HepG2 (cell line): ENCODE results near the gene ARHGAP12. TPM values are rescaled to one million over a fixed set of nuclear protein-coding genes. Genes with fewer than 3 reads are reported as not detected.

Experiments used
- ATAC-seq: fragments of 200-7000 bp; cut with Tn5 transposase; 3 replicates; pipeline ENCODE4 v1.9.1; 2020; ENCODE audit warnings: mild to moderate bottlenecking, moderate library complexity
- BruUV-seq: library from RNA; stranded (reverse); fragments of 400-500 nt; replicated peaks from 2 replicates; lab custom pipeline; 2021; lab: Mats Ljungman, UMichigan
- CTCF ChIA-PET: fragments of 300-600 bp; formaldehyde crosslinking; extraction: SDS; loops from one replicate; lab custom pipeline; 2021; ENCODE audit warnings: low total read pairs, inconsistent platforms, low intra/inter-chr PET ratio; lab: Yijun Ruan, JAX
- POLR2A ChIA-PET: fragments of 350-600 bp; sonication (Branson Sonifier 250); formaldehyde crosslinking; loops from one replicate; lab custom pipeline; 2020; ENCODE audit warnings: antibody characterized with exemption, inconsistent platforms; lab: Yijun Ruan, JAX
- DNase-seq: peaks from one replicate; pipeline ENCODE4 v3.0.0-alpha.2; 2015; ENCODE audit warnings: low spot score
- FAIRE-seq: peaks from 3 replicates; lab custom pipeline; 2011; peaks lifted over from hg19 to GRCh38; lab: Jason Lieb, UNC
- H2AFZ ChIP-seq: one replicate; pipeline ENCODE4 v1.6.1; 2011; ENCODE audit warnings: low read length, inconsistent platforms
- H3K27ac ChIP-seq: fragments of 300-600 bp; 3 replicates; pipeline ENCODE4 v1.8.0; 2011; ENCODE audit warnings: mixed run types, mild to moderate bottlenecking, mixed read lengths, low read length, inconsistent platforms; ENCODE audit not compliant: insufficient read depth; ENCODE audit errors: extremely low read length
- H3K27me3 ChIP-seq, 2 experiments: fragments of 200-600 bp in 1 of 2; 2 replicates in 1 of 2; 3 replicates in 1 of 2; pipeline versions ENCODE4 v1.6.0 to v1.8.0; 2011; ENCODE audit warnings: low read length in 2 of 2, mild to moderate bottlenecking in 2 of 2, moderate library complexity in 2 of 2, inconsistent platforms in 1 of 2; ENCODE audit not compliant: insufficient read depth in 2 of 2, control insufficient read depth in 1 of 2
- H3K36me3 ChIP-seq, 2 experiments: fragments of 200-600 bp in 1 of 2; replicated peaks in 1 of 2; 2 replicates in 1 of 2; 3 replicates in 1 of 2; pipeline versions ENCODE4 v1.5.1 to v1.8.0; 2011; ENCODE audit warnings: low read length in 2 of 2, inconsistent platforms in 1 of 2; ENCODE audit not compliant: insufficient read depth in 2 of 2, control insufficient read depth in 1 of 2
- H3K4me1 ChIP-seq: 2 replicates; pipeline ENCODE4 v1.5.1; 2012; ENCODE audit warnings: low read length, inconsistent platforms; ENCODE audit not compliant: insufficient read depth
- H3K4me2 ChIP-seq: 2 replicates; pipeline ENCODE4 v1.6.0; 2011; ENCODE audit warnings: low read depth, low read length, inconsistent platforms
- H3K4me3 ChIP-seq, 3 experiments: fragments of 200-600 bp in 1 of 3; sonication (generic), shearing (Covaris generic) in 1 of 3; replicated peaks in 1 of 3; 2 replicates each; pipeline ENCODE4 v1.5.1; 2011 to 2016; ENCODE audit warnings: low read length in 3 of 3, inconsistent platforms in 2 of 3, low read depth in 2 of 3, mild to moderate bottlenecking in 2 of 3, control low read depth in 1 of 3, mixed read lengths in 1 of 3; ENCODE audit not compliant: insufficient read depth in 1 of 3
- H3K79me2 ChIP-seq: one replicate; pipeline ENCODE4 v1.6.1; 2011; ENCODE audit warnings: low read length, inconsistent platforms; ENCODE audit not compliant: insufficient read depth
- H3K9ac ChIP-seq: 2 replicates; pipeline ENCODE4 v1.6.0; 2011; ENCODE audit warnings: mild to moderate bottlenecking, low read depth, low read length, inconsistent platforms; ENCODE audit not compliant: insufficient read depth
- H3K9me3 ChIP-seq: 2 replicates; pipeline ENCODE4 v1.5.1; 2012; ENCODE audit warnings: mild to moderate bottlenecking, low read length
- H4K20me1 ChIP-seq: 2 replicates; pipeline ENCODE4 v1.6.0; 2011; ENCODE audit warnings: inconsistent platforms, mild to moderate bottlenecking, low read length, moderate library complexity; ENCODE audit not compliant: insufficient read depth
- BHLHE40 ChIP-seq: IDR thresholded peaks from 2 replicates; pipeline ENCODE4 v1.6.1; 2011; ENCODE audit warnings: low read length, improper control_type of control experiment
- FOSL2 ChIP-seq: sonication (generic); formaldehyde crosslinking; IDR thresholded peaks from 2 replicates; pipeline ENCODE4 v1.4.0; 2020; ENCODE audit warnings: missing genetic modification reagents
- KLF13 ChIP-seq: sonication (generic); formaldehyde crosslinking; IDR thresholded peaks from 2 replicates; pipeline ENCODE4 v1.4.0; 2020; ENCODE audit warnings: mild to moderate bottlenecking, missing genetic modification reagents
- MYNN ChIP-seq: sonication (generic); formaldehyde crosslinking; IDR thresholded peaks from 2 replicates; pipeline ENCODE4 v1.4.0; 2020; ENCODE audit warnings: mild to moderate bottlenecking, low read depth, missing genetic modification reagents
- RBFOX2 ChIP-seq: fragments of 200-400 bp; formaldehyde crosslinking; IDR thresholded peaks from 2 replicates; pipeline ENCODE4 v1.6.1; 2017; ENCODE audit warnings: low read depth, mild to moderate bottlenecking, low read length
- RORA ChIP-seq: sonication (generic); formaldehyde crosslinking; IDR thresholded peaks from 2 replicates; pipeline ENCODE4 v1.5.0; 2020; ENCODE audit warnings: mild to moderate bottlenecking, missing genetic modification reagents, moderate library complexity
- ZHX1 ChIP-seq: sonication (generic); formaldehyde crosslinking; IDR thresholded peaks from 2 replicates; pipeline ENCODE4 v1.8.1; 2022; ENCODE audit warnings: low read depth, mild to moderate bottlenecking, missing genetic modification reagents
- ZNF616 ChIP-seq: sonication (generic); formaldehyde crosslinking; IDR thresholded peaks from 2 replicates; pipeline ENCODE4 v1.5.0; 2020; ENCODE audit warnings: low read depth, mild to moderate bottlenecking, missing genetic modification reagents
- ZNF713 ChIP-seq: sonication (generic); formaldehyde crosslinking; IDR thresholded peaks from 2 replicates; pipeline ENCODE4 v1.4.0; 2020; ENCODE audit warnings: mild to moderate bottlenecking, missing genetic modification reagents
- WGBS: methylation state at CpG from one replicate; pipeline ENCODE4 v1.1.6; 2017; ENCODE audit warnings: low lambda C conversion rate; 5-methylcytosine and 5-hydroxymethylcytosine counted together
- in situ Hi-C: cut with HindIII; loops from 2 replicates; pipeline ENCODE4 v1.10.0; 2017; ENCODE audit warnings: low pct_unique_long_range_greater_than_20kb; ENCODE audit not compliant: extremely low pct_ligation_motif_present
- intact Hi-C: fragments of 100-400 bp; cut with micrococcal nuclease; formaldehyde crosslinking; loops from one replicate; pipeline ENCODE4 v1.10.0; 2022; ENCODE audit not compliant: unreplicated experiment
- polyA plus RNA-seq, 8 experiments: library from polyadenylated mRNA; depleted of rRNA in 3 of 8; stranded (reverse) in 7 of 8; unstranded in 1 of 8; fragments of >200 nt; fragmentation: Illumina TruSeq in 4 of 8; extraction: Trizol in 4 of 8; gene quantifications; 2 replicates each; pipeline versions ENCODE4 v1.2.1 to v1.2.3, GENCODE V29; 2011 to 2016; ENCODE audit warnings: low read depth in 4 of 8, missing spikeins in 1 of 8, mixed read lengths in 1 of 8; ENCODE audit not compliant: insufficient read depth in 1 of 8
- total RNA-seq, 5 experiments: library from RNA; depleted of rRNA; stranded (reverse); fragments of >200 nt; fragmentation: Illumina TruSeq; extraction: Trizol; gene quantifications; 2 replicates each; pipeline ENCODE4 v1.2.3, GENCODE V29; 2016; ENCODE audit warnings: low read depth in 1 of 5

Gene ARHGAP12
- total and polyA plus RNA-seq, 2 of the 13 experiments (the other 11 are each of a cell fraction or from before 2014, with no cell fraction given), result 25.0 to 54.6 TPM

- DNase-seq, result no peak
- intact Hi-C loops (loop anchor here (5.0 kb wide), 1 partner anchor 67 kb away; no protein-coding TSS in a partner anchor), in situ Hi-C loops (loop anchor here (25.0 kb wide), 1 partner anchor 987 kb away; no protein-coding TSS in a partner anchor)
- Histone ChIP-seq H3K27ac (no peak overlapping the region), H3K4me1 (no peaks in the 10 kb centered on the region), H2AFZ (no peak overlapping the region), H4K20me1 (no peaks in the 10 kb centered on the region), H3K27me3 (peaks cover 1 to 4% of the 10 kb centered on the region in 2 experiments; a peak in 1 of 5 replicates), H3K4me3 (no peak overlapping the region), H3K9ac (no peak overlapping the region), H3K9me3 (no peaks in the 10 kb centered on the region; the same call in 1 of the 2 replicates), H3K4me2 (no peak overlapping the region), H3K79me2 (no peaks in the 10 kb centered on the region), H3K36me3 (no peaks in the 10 kb centered on the region)
- FAIRE-seq, result no peak
- 75% methylated on average over 10 of the region's 12 CpGs for WGBS
- CTCF ChIA-PET, result no interaction called here
- POLR2A ChIA-PET, result no interaction called here
- BruUV-seq, result no TSS peak
- TF ChIP-seq BHLHE40, result no peak
- TF ChIP-seq ZHX1 (CRISPR knock-in tag), result no peak
- no peak for TF ChIP-seq RBFOX2
- no peak for TF ChIP-seq ZNF713 (CRISPR knock-in tag)
- no peak for TF ChIP-seq FOSL2 (CRISPR knock-in tag)
- TF ChIP-seq ZNF616, result no peak
- no peak for TF ChIP-seq KLF13 (CRISPR knock-in tag)
- TF ChIP-seq RORA (CRISPR knock-in tag), result no peak
- no peak for TF ChIP-seq MYNN
- ATAC-seq, result no peak
These were observed 154.2 kb downstream of the ARHGAP12 start for GRCh38 chr10:31774299-31774900.
